Astrocyte of the spinal cord (primary cell): ENCODE data around the gene ANKRD33B.

Experiments used
- DNase-seq: peaks from one replicate; pipeline ENCODE4 v3.0.0; 2011; ENCODE audit warnings: low read depth, low spot score
- H3K4me3 ChIP-seq: 2 replicates; pipeline ENCODE4 v1.5.1; 2011; ENCODE audit warnings: low read depth, mild to moderate bottlenecking, low read length, moderate library complexity
- CTCF ChIP-seq: IDR thresholded peaks from 2 replicates; pipeline ENCODE4 v1.5.1; 2012; ENCODE audit warnings: low read depth, mild to moderate bottlenecking, low read length, inconsistent platforms
- in situ Hi-C: cut with HindIII; loops from 2 replicates; pipeline ENCODE4 v1.10.0; 2017; ENCODE audit warnings: low sequenced_read_pairs

ANKRD33B gene

GRCh38 chr5:10648806-10649665 is 85.2 kb downstream of the ANKRD33B start:
- DNase-seq, result no peak
- in situ Hi-C loops, result no loop called here
- TF ChIP-seq CTCF, result no peak

GRCh38 chr5:10649666-10650380 is 86.0 kb downstream of the ANKRD33B start:
- TF ChIP-seq CTCF, result no peak

More at GRCh38 chr5:10648806-10649665, 85.2 kb downstream of the ANKRD33B start:
- H3K4me3 ChIP-seq, result no peak overlapping the region

DNA sequence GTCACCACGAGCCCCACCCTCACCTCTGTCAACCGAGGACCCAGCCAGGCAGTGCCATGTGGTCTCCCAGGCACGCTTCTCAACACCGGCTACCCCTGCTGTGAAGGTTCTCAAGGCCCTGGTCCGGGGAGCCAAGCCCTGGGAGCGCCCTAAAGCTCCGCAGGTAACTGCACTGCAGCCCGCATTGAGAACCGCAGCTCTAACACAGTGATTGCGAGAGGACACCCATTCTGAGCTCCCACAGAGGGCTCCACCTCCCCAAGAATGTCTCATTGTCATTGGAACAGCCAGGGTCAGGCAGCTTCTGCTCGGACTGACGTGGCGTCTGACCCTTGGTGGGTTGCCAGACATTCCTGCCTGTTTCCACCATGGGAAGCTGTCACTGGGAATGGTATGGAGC is 88.3 kb downstream of the ANKRD33B start:
- in situ Hi-C loops, result no loop called here
- TF ChIP-seq CTCF, result no peak
- no peak overlapping the region for H3K4me3 ChIP-seq
- no peak for DNase-seq

More at GRCh38 chr5:10649666-10650380, 86.0 kb downstream of the ANKRD33B start:
- no peak overlapping the region for H3K4me3 ChIP-seq
- peak; percentile 39 for DNase-seq
- in situ Hi-C loops, result no loop called here

- no peak for TF ChIP-seq CTCF
- no peak for DNase-seq
- in situ Hi-C loops, result no loop called here
- no peak overlapping the region for H3K4me3 ChIP-seq
Observed at GRCh38 chr5:10652606-10653005, 88.7 kb downstream of the ANKRD33B start.

- no peak for DNase-seq
- H3K4me3 ChIP-seq, result no peak overlapping the region
- in situ Hi-C loops, result no loop called here
- TF ChIP-seq CTCF, result no peak
Observed at GRCh38 chr5:10653043-10653442, 89.2 kb downstream of the ANKRD33B start.

GRCh38 chr5:10653751-10654400 is 90.0 kb downstream of the ANKRD33B start:
- no peak overlapping the region for H3K4me3 ChIP-seq
- DNase-seq, result no peak
- in situ Hi-C loops, result no loop called here
- no peak for TF ChIP-seq CTCF
